HEK293T (cell line): ENCODE measurements around the gene FILIP1L.
"Not testable (repeated sequence)": the region's sequence is repeated elsewhere in the genome, so short reads cannot be mapped to it uniquely, and the experiment has no call there.

Experiments used
- BHLHE40 ChIP-seq: fragments of 450-650 bp; IDR thresholded peaks from 2 replicates; pipeline ENCODE4 v1.6.1; 2016; ENCODE audit warnings: mild to moderate bottlenecking, moderate library complexity, borderline replicate concordance
- CTBP1 ChIP-seq: fragments of 450-650 bp; IDR thresholded peaks from 2 replicates; pipeline ENCODE4 v1.6.1; 2016; ENCODE audit warnings: borderline replicate concordance
- FOXM1 ChIP-seq: fragments of 450-650 bp; IDR thresholded peaks from 2 replicates; pipeline ENCODE4 v1.6.1; 2017; ENCODE audit warnings: mild to moderate bottlenecking, borderline replicate concordance
- HDGF ChIP-seq: fragments of 450-650 bp; IDR thresholded peaks from 2 replicates; pipeline ENCODE4 v1.6.1; 2017; ENCODE audit warnings: antibody characterized with exemption, borderline replicate concordance
- NFRKB ChIP-seq: fragments of 450-650 bp; IDR thresholded peaks from 2 replicates; pipeline ENCODE4 v1.6.1; 2016; ENCODE audit warnings: mild to moderate bottlenecking, moderate library complexity
- SP1 ChIP-seq: fragments of 450-650 bp; IDR thresholded peaks from 2 replicates; pipeline ENCODE4 v1.6.1; 2017
- SUZ12 ChIP-seq: fragments of 450-650 bp; IDR thresholded peaks from 2 replicates; pipeline ENCODE4 v1.6.1; 2016; ENCODE audit warnings: mild to moderate bottlenecking
- TARDBP ChIP-seq: fragments of 450-650 bp; IDR thresholded peaks from 2 replicates; pipeline ENCODE4 v1.6.1; 2016
- ZNF384 ChIP-seq: fragments of 450-650 bp; IDR thresholded peaks from 2 replicates; pipeline ENCODE4 v1.6.1; 2016
- TF ChIP-seq, protein P1 (sequence below): fragments of 450-650 bp; IDR thresholded peaks from 2 replicates; pipeline ENCODE4 v1.6.1; 2016

DNA sequence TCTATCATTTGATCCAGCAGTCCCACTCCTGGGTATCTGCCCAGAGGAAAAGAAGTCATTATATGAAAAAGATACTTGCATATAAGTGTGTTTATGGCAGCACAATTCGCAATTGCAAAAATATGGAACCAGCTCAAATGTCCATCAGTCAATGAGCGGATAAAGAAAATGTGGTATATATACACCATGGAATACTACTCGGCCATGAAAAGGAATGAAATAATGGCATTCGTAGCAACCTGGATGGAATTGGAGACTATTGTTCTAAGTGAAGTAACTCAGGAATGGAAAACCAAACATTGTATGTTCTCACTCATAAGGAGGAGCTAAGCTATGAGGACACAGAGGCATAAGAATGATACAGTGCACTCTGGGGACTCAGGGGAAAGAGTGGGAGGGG, 272.4 kb downstream of the FILIP1L start:
- TF ChIP-seq HDGF, ZNF384, BHLHE40, SP1, CTBP1, FOXM1, NFRKB, SUZ12, TARDBP: not testable (repeated sequence)
- TF ChIP-seq, protein P1, sequence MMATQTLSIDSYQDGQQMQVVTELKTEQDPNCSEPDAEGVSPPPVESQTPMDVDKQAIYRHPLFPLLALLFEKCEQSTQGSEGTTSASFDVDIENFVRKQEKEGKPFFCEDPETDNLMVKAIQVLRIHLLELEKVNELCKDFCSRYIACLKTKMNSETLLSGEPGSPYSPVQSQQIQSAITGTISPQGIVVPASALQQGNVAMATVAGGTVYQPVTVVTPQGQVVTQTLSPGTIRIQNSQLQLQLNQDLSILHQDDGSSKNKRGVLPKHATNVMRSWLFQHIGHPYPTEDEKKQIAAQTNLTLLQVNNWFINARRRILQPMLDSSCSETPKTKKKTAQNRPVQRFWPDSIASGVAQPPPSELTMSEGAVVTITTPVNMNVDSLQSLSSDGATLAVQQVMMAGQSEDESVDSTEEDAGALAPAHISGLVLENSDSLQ: not testable (repeated sequence)
